Fibroblast of villous mesenchyme (primary cell): ENCODE measurements around the gene PHLPP1. TPM values are rescaled to one million over a fixed set of nuclear protein-coding genes. Genes with fewer than 3 reads are reported as not detected.

Experiments used
- DNase-seq: peaks from one replicate; pipeline ENCODE4 v3.0.0-alpha.2; 2010; ENCODE audit warnings: low read depth
- H3K4me3 ChIP-seq: 2 replicates; pipeline ENCODE4 v1.5.1; 2011; ENCODE audit warnings: low read depth, mild to moderate bottlenecking, low read length
- CTCF ChIP-seq: IDR thresholded peaks from 2 replicates; pipeline ENCODE4 v1.5.1; 2012; ENCODE audit warnings: low read depth, mild to moderate bottlenecking, low read length; ENCODE audit not compliant: insufficient read depth
- total RNA-seq: library from RNA; depleted of rRNA; stranded (reverse); fragments of >200 nt; gene quantifications from 2 replicates; pipeline ENCODE4 v1.2.3, GENCODE V29; 2012

Gene PHLPP1
- total RNA-seq, 1 donor: 4.7 TPM

- DNase-seq: no peak
- H3K4me3 ChIP-seq: no peak overlapping the region
- no peak for TF ChIP-seq CTCF
Measured at GRCh38 chr18:62876111-62876510, 160.8 kb downstream of the PHLPP1 start.

GRCh38 chr18:62876828-62877227, 161.5 kb downstream of the PHLPP1 start:
- no peak for TF ChIP-seq CTCF
- H3K4me3 ChIP-seq: no peak overlapping the region
- DNase-seq: no peak

GRCh38 chr18:62877411-62878221, 162.3 kb downstream of the PHLPP1 start:
- peak; percentile 19 for TF ChIP-seq CTCF
- DNase-seq: peak; percentile 86
- peak overlapping the region; percentile 7 for H3K4me3 ChIP-seq

- no peak for TF ChIP-seq CTCF
- DNase-seq: no peak
- H3K4me3 ChIP-seq: no peak overlapping the region
Measured at GRCh38 chr18:62878305-62878704, 163.0 kb downstream of the PHLPP1 start.

GRCh38 chr18:62880034-62880433, 164.7 kb downstream of the PHLPP1 start:
- DNase-seq: no peak
- no peak overlapping the region for H3K4me3 ChIP-seq
- no peak for TF ChIP-seq CTCF

GRCh38 chr18:62880673-62881364, 165.5 kb downstream of the PHLPP1 start:
- TF ChIP-seq CTCF: no peak
- H3K4me3 ChIP-seq: no peak overlapping the region
- no peak for DNase-seq
